NCI-H526 treated with DMSO at 0.1 percent for 48 hours (cell line): ENCODE results near the gene WDR5.

ENCODE experiments used
- DNase-seq: peaks from one replicate; lab custom pipeline; 2025; lab: John Stamatoyannopoulos, UW

Gene WDR5

DNA sequence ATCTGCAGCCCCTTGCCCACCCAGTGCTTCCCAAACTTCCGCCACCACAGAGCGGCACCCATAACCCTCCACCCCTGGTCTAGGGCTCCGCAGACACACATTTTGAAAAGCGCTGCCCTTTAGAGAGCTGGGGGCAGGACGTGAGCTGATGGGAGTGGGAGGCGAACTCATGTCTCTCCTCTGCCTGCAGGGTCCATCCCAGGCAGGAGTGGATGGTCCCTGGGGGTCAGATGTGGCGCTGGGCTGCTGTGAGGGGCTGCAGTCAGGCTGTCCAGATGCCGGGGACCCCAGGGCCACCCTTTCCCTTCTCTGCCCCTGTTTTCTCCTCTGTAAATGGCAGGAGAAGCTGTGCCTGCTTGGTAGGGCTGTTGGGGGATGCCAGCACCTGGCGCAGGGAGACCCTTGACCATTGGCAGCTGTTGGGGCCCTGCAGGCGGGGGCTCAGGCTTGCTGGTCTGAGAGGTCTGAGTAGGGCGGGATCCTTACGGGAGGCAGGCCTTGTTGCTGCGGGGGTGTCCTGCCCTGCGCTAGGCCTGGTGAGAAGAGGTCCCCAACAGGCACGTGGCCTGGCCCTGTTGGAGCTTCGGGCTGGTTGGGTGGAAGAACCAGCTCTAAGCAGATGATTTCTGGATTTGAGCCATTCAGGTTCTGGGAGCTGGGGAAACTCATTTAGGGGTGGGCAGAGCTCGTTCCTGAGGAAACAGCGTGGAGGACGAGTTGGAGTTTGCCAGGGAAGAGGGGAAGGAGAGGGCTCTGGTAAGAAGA is 38.8 kb downstream of the WDR5 start:
- DNase-seq: no peak

DNA sequence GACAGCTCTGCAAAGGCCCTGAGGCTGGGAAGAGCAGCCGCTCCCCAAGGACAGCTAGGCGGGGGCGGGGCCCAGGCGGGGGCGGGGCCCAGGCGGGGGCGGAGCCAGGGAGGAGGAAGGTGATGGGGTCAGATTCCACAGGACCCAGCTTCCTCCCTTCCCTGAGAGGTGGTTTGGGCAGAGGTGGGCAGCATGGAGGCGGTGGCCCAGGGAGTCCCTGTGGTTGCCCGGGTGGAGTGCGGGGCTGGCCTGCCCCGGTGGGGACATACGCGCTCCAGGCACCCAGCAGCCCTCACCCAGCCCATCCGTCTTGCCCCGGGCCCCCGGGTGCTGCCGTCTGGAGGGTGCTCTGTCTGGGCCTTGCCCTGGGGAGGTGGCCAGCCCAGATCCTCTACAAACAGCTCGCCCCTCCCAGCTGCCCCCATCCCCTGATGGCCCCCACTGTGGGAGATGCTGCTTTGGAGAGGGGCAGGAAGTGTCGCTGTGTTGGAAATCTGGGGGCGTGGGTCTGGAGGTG is 39.5 kb downstream of the WDR5 start:
- no peak for DNase-seq

DNA sequence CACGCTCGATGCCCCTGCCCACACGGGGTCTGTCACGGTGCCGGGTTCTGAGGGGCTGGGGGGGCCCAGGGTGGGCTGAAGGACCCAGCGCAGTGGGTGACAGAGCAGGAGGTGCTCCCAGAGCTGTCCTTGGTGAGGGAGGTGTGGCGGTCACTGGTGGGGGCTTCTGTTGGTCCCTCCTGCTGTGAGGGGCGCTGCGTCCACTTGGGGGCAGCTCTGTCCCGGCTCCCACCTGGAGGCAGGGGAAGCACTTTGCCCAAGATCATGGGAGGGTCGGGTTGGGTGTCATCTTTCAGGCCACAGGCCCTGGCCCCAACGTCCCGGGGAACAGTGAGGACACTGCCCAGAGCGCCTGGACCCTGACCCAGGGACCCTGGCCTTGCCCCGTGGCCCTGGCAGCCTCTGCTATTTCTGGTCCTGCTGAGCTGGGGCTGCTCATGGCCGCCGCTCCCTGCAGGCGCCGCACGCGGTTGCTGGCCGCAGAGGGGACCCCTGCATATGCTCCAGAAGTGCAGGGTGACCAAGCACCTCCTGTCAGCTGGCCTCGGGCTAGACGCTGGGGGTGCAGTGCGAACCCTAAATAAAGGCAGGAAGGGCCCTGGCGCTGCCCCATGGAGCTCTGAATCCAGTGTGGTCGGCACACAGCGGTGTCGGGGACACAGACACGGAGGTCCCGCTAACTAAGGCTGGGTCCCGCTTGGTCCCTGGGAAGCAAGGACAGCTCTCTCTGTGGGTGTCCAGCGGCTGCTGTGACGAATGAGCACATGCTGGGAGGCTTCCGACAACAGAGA is 40.1 kb downstream of the WDR5 start:
- DNase-seq: no peak

DNA sequence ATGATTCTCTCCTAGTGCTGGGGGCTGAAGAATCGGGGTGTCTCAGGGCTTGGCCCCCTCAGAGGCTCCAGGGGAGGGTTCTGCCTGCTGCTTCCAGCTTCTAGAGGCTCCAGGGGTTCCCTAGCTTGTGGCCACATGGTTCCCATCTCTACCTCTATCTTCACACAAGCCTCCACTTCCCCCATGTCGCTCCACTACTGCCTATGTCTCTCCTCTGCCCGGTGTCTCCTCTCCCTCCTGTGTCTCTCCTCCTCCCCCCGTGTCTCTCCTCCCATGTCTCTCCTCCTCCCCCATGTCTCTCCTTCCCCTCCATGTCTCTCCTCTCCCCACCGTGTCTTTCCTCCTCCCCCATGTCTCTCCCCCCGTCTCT is 40.7 kb downstream of the WDR5 start:
- DNase-seq: no peak

DNA sequence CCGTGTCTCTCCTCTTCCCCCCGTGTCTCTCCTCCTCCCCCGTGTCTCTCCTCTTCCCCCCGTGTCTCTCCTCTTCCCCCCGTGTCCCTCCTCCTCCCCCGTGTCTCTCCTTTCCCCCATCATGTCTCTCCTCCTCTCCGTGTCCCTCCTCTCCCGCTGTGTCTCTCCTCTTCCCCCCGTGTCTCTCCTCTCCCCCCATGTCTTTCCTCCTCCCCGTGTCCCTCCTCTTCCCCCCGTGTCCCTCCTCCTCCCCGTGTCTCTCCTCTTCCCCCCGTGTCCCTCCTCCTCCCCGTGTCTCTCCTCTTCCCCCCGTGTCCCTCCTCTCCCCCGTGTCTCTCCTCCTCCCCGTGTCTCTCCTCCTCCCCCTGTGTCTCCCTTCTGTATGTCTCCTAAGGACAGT is 41.3 kb downstream of the WDR5 start:
- DNase-seq: no peak

DNA sequence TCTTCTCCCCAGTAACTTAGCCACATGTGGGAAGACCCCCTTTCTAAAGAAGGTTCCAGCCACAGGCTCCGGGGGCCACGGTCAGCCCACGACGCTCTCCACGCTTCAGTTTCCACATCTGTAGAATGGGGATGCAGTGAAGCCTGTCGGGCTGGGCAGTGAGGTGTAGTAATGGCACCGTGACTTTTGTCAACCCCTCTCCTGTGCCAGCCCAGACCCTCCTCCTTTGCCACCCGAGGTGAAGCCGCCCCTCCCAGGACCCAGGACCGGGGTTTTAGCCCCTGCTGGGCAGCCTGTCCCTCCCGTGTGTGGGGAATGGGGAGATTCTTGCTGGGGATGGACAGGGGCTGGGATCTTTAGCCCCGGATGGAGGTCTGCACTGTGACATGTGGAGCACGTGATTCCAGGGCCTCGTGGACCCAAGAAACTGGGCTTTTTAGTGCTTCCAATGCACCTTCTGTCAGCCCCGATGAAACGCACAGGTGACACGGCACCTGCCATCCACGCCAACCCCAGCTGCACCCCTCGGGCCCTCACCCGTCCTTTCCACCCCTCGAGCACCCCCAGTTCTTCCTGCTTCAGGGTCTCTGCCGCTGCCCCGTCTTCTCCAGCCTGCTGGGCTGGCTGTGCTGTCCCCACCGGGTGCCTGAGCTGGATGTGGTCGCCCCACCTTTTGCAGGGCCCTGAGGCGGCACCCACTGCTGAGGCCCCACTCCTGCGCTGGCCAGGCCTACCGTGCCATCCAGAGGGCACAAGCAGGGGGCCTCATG is 41.9 kb downstream of the WDR5 start:
- DNase-seq: no peak

DNA sequence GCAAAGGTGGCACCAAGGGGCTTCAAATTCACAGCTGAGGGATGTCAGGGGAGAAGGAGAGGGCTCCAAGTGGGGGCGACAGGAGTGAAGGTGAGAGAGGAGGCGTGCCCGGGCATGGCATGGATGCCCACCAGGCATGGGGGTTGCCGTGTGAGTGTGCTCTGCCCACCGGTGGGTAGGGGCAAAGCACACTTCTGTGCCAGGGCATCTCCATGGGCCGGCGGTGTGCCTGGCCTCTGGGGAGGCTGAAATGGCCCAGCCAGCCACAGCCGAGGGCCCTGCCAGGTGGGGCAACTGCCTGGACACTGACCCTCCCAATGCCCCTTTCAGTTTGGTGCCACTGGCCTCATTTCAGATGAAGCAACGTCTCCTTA is 42.5 kb downstream of the WDR5 start:
- no peak for DNase-seq

DNA sequence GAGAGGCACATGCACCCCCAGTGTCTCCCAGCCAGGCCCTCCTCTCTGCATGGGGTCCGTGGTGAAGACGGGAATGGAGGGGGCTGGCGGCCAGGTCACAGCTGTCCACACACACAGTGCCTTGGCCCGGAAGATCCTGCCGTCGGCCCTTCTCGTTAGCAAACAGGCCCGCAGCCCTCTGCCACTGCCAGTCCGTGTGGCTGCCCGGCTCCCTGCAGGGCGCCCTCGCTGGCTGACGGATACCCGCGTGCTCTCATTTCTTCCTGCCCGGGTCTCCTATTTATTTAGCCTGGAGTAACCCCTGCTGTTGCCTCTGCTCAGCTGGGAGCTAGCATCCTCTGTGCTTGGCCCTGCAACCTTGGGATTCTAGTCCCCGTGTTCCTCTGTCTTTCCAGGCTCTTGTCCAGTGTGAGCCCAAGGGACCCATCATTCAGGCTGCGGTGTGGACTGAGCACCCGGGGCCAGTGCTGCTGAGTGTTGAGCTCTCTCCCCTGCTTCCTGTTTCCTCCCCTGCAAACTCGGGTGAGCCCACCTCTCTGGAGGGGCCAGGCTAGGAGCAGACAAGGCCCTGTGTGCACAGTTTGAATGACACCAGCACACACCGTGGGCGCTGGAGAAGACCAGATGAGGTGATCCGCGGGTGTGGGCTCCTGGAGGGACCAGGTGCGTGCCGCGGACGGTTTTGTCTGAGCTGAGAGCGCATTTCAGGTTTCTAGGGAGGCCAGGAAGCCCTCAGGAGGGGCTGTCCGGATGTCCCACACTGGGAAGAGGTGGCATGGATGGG is 43.1 kb downstream of the WDR5 start:
- no peak for DNase-seq

DNA sequence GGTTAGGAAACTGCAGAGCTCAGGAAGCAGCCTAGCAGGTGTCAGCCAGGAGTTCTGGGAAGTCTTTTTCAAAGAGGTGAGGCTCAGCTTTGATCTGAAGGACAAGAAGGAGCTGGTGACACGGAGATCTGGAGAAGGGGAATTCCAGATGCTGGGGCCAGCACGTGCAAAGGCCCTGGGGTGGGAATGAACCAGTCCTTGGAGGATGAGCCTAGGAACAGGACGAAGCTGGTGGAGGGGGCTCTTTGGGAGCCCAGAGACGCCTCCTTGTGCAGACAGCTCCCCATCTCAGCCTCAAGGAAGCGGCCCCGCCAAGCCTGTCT is 43.7 kb downstream of the WDR5 start:
- no peak for DNase-seq

DNA sequence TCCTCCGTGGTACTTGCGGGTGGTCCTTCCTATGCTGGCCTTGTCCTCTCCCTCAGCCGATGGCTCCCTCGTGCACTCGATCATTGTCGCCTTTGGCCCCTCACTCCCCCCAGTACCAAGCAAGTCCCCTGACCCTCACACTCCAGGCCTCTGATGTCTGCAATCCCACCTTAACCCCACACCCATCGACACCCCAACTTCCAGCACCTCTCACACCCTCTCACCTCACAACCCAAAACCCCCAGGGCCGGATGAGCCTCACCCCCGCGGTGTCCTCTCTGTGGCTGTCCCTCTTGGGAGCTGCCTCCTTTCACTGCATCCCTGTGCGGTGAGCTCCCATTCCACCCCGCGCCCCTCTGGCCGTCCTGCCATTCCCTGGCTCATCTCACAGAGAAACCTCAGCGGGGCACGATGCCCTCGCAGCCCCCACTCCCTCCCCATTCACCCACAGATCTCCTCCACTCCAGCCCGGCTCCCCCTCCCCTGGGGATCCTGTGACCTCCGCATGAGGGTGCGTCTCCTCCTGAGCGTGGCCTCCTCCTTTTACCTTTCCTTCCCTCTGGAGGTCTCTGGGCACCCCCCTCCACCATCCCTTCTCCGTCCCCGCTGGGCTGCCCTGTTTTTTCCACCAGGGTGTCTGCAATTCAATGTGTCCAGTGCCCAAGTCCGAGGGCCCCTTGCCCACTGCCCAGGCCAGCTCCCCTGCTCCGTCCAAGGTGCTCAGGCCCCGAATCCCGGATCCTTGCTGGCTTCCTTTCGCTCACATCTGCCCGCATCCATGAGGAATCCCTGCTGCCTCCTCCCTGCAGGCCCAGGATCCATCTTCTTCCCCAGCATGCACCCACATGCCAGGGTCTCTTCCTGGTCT is 44.3 kb downstream of the WDR5 start:
- DNase-seq: no peak

DNA sequence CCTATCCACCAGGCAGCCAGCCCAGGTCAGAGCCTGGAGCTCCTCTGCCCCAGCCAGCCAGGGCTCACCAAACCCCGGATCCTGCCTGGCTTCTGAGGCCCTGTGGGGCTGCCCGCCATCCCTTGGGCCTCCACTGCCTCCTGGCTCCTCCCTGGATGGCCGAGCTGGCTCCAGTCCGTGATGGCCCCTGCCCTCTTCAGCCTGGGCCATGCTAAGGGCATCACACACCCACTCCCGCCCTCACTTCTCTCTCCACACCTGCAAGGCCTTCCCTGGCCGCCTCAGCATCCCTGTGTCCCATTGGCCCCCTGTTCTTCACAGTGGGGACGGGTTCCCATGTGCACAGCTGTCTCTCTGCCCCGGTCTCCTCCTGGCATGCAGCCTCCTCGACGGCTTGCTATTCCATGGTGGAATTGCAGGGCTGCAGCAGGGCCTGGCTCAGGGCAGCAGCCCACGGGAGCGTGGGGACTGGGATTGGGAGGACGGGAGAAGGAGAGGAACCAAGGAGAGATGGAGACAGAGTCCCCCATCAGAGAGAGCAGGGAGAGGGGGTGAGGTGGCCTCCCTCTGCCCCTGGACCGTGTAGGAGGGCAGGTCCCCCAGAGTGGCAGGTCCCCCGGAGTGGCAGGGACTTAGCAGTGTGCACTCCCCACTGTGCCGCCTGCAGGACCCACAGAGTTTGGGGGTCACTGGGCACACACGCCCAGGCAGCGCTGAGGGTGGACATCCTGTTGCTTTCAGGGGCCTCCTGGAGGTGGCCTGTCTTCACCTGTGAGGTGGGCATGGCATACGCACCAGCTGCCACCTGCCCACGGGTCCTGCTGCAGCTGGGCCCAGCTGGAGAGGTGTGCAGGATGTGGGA is 45.1 kb downstream of the WDR5 start:
- DNase-seq: no peak

DNA sequence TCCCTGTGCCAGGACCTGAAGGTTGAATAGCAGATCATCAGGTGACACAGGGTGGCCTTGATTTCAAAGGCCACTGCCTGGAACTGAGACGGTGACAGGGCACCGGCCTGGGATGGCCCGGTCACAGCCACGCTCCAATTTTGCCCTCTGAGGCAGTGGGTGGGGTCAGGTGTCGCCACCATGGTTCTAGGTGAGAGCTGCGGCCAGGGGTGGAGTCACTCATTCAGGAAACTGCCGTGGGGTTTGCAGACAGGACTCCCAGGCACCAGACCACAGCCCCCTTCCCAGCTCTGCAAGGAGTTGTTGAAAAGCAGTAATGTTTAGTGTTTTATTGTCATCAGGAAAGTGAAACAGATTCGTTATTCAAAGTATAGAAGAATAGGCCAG is 45.8 kb downstream of the WDR5 start:
- no peak for DNase-seq

DNA sequence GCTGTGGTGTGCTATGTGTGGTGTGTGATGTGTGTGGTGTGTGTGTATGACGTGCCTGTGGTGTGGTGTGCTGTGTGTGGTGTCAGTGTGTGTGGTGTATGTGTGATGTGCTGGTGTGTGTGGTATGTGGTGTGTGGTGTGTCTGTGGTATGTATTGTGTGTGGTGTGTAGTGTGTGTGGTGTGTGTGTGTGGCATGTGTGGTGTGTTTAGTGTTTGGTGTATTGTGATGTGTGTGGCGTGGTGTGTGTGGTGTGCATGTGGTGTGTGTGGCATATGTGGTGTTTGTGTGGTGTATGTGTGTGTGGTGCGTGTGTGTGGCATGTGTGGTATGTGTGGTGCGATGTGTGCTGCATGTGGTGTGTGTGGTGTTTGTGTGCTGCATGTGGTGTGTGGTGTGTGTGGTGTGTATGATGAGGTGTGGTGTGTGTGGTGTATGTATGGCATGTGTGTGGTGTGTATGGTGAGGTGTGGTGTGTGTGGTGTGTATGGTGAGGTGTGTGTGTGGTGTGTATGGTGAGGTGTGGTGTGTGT is 46.7 kb downstream of the WDR5 start:
- no peak for DNase-seq

DNA sequence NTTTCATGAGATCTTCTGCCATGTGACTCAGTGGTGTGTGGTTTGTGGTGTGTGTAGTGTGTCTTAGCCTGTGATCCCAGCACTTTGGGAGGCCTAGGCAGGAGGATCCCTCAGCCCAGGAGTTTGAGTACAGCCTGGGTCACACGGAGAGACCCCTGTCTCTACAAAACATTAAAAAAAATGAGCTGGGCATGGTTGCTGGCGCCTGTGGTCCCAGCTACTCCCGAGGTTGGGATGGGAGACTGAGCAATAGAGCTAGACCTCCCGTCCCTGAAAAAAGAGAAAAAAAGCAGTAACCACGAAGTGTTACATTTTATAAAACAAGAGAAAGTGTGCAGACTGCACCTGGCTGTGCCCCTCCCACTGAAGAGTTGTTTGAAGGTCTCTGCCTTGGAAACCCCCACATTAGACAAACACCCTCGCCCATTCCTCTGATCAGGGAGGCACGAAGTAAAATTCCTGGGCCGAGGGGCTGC is 49.7 kb downstream of the WDR5 start:
- no peak for DNase-seq

DNA sequence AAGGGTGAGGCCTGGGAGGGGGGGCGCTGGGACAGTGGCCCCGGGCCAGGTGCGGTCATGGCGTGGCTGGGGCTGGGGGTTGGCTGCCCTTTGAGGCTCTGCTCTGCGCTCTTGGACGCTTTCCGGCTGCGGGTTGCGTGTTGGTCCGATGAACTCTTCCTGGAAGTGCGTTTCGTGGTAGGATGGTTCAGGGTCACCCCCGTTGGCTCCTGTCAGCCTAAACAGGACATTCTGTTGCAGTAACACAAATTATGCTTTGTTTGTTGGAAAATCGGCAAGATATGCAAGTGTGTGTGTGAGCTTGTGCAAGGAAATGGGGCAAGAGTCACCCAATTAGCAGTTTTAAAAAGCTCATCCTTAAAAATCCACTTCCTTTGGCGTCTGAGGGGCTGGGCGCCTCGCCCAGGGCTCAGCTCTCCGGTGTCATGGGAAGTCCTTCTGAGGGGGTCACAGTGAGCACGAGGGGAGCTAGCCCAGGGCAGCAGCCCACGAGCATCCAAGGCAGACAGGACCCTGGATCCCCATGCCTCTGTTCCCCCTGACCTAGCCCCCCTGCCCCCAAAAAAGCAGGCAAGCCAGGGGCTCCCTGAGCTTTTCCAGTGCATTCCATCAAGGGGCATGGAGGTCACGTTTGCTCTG is 50.7 kb downstream of the WDR5 start:
- DNase-seq: no peak

DNA sequence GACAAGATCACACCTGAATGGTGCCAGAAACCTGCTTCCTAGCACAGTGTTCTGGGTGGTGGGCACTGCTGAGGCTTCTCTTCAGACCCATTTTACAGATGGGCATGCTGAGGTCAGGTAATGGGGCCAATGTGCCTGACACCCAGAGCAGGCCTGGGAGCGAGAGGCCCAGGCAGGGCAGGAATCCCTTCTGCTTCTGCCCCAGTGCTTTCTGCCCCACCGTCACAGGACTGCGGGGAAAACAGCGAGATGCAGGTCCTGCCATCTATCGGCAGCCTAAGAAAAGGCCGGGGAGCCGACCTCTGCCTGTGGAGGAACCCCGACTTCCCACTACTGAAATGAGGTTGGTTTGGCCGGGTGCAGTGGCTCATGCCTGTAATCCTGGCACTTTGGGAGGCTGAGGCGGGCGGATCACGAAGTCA is 51.2 kb downstream of the WDR5 start:
- DNase-seq: no peak

DNA sequence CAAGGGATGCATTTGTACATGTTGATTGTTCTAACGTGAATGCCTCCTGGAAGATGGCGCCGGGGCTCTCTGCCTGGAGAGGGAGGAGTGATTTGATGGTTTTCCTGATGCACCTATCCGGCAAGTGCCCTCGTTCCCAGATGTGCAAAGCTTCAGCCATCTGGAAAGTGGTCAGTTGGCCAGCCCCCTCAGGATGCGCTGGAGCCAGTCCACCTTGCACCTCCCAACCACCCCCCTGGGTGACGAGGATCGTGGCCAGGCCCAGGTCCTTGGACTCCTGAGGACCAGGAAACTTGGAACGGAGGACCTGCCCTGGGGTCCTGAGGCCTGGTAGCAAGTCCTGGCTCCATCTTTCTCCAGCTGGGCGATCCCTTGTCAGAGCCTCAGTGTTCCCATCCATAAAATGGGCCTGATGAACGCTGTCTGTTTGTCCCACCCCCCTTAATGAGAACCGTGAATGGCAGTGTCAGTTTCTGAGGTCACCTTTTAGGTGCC is 52.1 kb downstream of the WDR5 start:
- no peak for DNase-seq

DNA sequence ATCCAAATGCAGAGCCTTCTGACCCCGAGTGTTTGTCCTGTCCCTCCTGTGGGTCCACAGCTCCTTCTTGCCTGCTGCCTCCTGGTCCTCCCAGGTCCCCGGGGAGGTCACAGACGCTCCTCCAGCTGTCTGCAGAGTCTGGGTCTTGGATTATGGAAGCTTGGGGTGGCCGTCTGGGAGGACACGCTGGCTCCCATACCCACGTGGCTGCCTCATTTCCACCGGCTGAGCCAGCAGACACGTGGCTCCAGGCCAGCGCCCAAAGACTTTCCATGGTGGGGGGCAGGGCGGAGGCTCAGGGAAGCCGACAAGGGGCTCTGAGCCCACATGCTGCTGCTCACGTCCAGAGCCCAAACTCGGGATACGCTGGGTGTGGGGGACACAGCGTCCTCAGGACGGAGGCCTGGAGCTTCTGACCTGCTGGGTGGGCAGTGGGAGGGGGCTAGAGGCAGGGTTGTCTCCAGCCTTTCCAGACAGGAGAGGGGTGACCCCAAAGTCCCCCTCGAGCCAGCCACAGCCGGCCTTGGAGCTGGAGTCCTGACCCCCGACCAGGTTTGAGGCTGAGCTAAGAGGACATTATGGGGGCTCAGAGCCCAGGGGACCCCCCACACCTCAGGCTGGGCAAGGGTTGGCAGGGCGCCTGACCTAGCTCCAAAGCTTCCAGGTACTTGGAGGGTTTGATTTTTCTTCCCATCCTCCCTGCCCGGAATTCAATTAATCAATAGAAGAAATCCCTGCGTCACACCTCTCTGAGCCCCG is 52.7 kb downstream of the WDR5 start:
- DNase-seq: no peak
